ENCODE measurements around the gene CADM4.

DNA sequence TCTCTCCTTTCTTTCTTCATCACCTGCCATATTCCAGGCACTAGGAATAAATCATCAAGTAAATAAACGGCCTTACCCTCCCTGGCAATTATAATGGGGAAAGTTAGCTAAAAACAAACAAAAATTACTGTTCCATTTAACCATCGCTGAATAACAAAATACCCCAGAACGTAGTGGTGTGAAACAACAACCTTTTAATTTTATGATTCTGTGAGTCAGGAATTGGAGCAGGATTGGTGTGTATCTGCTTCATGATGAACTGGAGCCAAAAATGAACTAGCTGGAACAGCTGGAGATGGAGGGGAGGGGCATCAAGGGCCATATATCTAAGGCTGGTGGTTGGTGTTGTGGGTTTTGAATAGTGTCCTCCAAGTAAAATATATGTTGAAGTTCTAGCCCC, 3.7 kb upstream of the CADM4 start:
- no peak for TF ChIP-seq CTCF (IDR thresholded peaks at IDR 0.05 in 2 of 3, conservative IDR thresholded peaks at IDR 0.05 in 1 of 3; ENCODE audit: control insufficient read depth in 2 of 3, extremely low read depth in 1 of 3, insufficient read depth in 1 of 3, low read depth in 3 of 3, low read length in 3 of 3)
- no peak for TF ChIP-seq TCF12 (IDR thresholded peaks at IDR 0.05; ENCODE audit: low read depth, low read length)
- no peak for TF ChIP-seq EED (IDR thresholded peaks at IDR 0.05; ENCODE audit: low read depth)
- TF ChIP-seq ZNF24 (IDR thresholded peaks at IDR 0.05), result no peak
